ENCODE results near the gene BRI3BP. TPM values are rescaled to one million over a fixed set of nuclear protein-coding genes. Genes with fewer than 3 reads are reported as not detected.
A peak's percentile ranks its signal among the peaks of the same experiment; 100 is the strongest.
"Not testable (repeated sequence)": the region's sequence is repeated elsewhere in the genome, so short reads cannot be mapped to it uniquely, and the experiment has no call there.

BRI3BP gene
- total and polyA plus RNA-seq, 9 donors, result 0.95 to 6.1 (median 2.6) TPM

DNA sequence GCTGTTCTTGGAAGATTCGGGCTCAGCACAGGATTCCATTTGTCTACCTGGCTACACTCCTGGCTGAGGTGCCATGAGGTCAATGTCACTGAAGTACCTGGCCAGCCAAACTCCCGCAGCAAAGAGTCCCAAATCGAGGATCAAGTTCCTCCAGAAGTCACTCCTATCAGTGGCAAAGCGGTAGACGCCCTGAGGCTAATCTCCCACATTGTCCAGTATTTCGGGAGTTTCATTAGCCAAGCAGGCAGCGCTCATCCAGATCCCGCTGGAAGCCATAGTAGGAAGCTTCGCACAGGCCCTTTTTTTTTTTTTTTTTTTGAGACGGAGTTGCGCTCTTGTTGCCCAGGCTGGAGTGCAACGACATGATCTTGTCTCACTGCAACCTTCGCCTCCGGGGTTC lies 62.9 kb downstream of the BRI3BP start:
- WGBS, 3 donors, result 85 to 89% (median 87%) methylated on average over 14 of the region's 14 CpGs
- DNase-seq, result no peak
- TF ChIP-seq EP300 (IDR thresholded peaks at IDR 0.05) (no peak), POLR2A (IDR thresholded peaks at IDR 0.05) (no peak)
- TF ChIP-seq, protein P1, sequence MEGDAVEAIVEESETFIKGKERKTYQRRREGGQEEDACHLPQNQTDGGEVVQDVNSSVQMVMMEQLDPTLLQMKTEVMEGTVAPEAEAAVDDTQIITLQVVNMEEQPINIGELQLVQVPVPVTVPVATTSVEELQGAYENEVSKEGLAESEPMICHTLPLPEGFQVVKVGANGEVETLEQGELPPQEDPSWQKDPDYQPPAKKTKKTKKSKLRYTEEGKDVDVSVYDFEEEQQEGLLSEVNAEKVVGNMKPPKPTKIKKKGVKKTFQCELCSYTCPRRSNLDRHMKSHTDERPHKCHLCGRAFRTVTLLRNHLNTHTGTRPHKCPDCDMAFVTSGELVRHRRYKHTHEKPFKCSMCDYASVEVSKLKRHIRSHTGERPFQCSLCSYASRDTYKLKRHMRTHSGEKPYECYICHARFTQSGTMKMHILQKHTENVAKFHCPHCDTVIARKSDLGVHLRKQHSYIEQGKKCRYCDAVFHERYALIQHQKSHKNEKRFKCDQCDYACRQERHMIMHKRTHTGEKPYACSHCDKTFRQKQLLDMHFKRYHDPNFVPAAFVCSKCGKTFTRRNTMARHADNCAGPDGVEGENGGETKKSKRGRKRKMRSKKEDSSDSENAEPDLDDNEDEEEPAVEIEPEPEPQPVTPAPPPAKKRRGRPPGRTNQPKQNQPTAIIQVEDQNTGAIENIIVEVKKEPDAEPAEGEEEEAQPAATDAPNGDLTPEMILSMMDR (IDR thresholded peaks at IDR 0.05), result no peak

DNA sequence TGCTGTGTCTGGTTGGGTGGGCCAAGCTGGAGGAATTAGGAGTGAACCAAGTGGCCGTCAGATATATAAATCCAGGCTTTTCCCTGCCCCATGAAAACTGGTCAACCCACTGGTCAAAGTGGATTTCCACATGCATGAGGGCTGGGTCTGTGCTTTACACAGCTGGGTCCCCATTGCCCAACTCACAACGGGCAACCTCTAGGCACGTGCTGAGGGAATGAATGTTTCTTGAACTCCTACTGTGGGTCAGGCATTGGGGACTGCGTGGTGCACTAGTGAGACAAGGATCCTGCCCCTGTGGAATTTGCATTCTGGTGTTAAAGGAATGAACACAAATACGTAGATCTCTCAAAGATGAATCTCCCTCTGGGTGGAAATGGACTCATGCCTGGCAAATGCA lies 64.3 kb downstream of the BRI3BP start:
- intact Hi-C loops (cut with DNase I), result no loop called here
- Histone ChIP-seq H3K9me3 (no peaks in the 10 kb centered on the region), H3K27ac (no peak overlapping the region), H3K36me3 (no peaks in the 10 kb centered on the region), H3K4me3 (no peak overlapping the region), H3K27me3 (no peaks in the 10 kb centered on the region), H3K4me1 (ENCODE audit: insufficient read depth) (no peaks in the 10 kb centered on the region)
- TF ChIP-seq EP300 (IDR thresholded peaks at IDR 0.05) (no peak), POLR2A (IDR thresholded peaks at IDR 0.05) (no peak)
- TF ChIP-seq, protein P1 (IDR thresholded peaks at IDR 0.05), result no peak
- DNase-seq, result no peak
- WGBS, 3 donors, result 78 to 85% (median 79%) methylated on average over 5 of the region's 5 CpGs

More for the DNA sequence above, 62.9 kb downstream of the BRI3BP start:
- intact Hi-C loops (cut with DNase I), result no loop called here
- Histone ChIP-seq H3K27ac (no peak overlapping the region), H3K4me3 (no peak overlapping the region), H3K36me3 (no peaks in the 10 kb centered on the region), H3K27me3 (no peaks in the 10 kb centered on the region), H3K4me1 (ENCODE audit: insufficient read depth) (no peaks in the 10 kb centered on the region), H3K9me3 (no peaks in the 10 kb centered on the region)

DNA sequence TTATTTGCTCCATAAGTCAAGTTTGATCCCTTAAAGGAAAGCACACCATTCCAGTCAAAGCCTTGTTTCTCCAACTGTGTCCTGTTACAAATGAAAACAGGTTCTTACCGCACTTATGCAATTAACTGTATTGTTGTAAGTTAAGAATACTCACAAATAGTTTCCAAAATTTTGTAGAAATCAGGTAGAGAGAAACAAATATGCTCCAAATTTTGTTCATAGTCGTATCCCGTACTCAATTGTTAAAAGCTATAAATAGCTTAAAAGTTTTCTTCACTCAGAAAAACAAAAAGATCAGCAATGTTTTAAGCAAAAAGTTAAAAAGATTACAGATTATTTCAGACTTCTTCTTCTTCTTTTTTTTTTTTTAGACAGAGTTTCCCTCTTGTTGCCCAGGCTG lies 67.8 kb downstream of the BRI3BP start:
- 91 to 93% (median 91%) methylated on average over 3 of the region's 3 CpGs for WGBS, 3 donors
- Histone ChIP-seq H3K4me1 (ENCODE audit: insufficient read depth) (peaks cover 2% of the 10 kb centered on the region), H3K27me3 (no peaks in the 10 kb centered on the region), H3K36me3 (no peaks in the 10 kb centered on the region), H3K4me3 (no peak overlapping the region), H3K27ac (no peak overlapping the region), H3K9me3 (no peaks in the 10 kb centered on the region)
- TF ChIP-seq, protein P1 (IDR thresholded peaks at IDR 0.05), result no peak
- no peak for TF ChIP-seq EP300 (IDR thresholded peaks at IDR 0.05)
- no peak for TF ChIP-seq POLR2A (IDR thresholded peaks at IDR 0.05)
- intact Hi-C loops (cut with DNase I), result no loop called here
- no peak for DNase-seq

DNA sequence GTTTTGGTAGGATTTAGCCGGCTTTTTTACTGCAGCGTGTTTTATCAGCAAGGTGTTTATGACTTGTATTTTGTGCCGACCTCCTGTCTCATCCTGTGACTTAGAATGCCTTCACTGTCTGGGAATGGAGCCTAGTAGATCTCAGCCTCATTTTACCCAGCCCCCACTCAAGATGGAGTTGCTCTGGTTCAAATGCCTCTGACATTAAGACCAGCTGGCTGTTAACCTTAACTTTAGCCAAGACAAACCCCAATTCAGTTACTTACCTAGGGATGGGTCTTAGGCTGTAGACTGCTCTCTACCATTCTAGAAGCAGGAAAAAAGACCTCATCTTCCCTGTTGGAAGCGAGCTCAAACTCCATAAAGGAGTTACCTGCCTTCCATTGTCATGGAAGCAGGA lies 70.1 kb downstream of the BRI3BP start:
- H3K9me3 ChIP-seq; H3K4me3 ChIP-seq; intact Hi-C loops (cut with DNase I); H3K27ac ChIP-seq; H3K27me3 ChIP-seq; H3K4me1 ChIP-seq (ENCODE audit: insufficient read depth); H3K36me3 ChIP-seq; DNase-seq: not testable (repeated sequence)
- WGBS, 3 donors, result 69 to 81% (median 72%) methylated on average over 4 of the region's 4 CpGs

DNA sequence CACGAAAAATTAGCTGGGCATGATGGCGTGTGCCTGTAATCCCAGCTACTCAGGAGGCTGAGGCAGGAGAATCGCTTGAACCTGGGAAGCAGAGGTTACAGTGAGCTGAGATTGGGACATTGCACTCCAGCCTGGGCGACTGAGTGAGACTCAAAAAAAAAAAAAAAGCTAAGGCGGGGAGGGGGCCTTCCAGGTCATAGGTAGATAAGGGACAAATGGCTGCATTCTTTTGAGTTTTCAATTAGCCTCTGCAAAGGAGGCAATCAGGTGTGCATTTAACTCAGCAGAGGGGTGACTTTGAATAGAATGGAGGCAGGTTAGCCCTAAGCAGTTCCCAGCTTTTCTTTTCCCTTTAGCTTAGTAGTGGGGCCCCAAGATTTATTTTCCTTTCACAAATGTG lies 71.0 kb downstream of the BRI3BP start:
- WGBS, 3 donors, result 51 to 54% (median 53%) methylated on average over 5 of the region's 5 CpGs
- Histone ChIP-seq H3K4me1 (ENCODE audit: insufficient read depth) (peaks cover 2% of the 10 kb centered on the region), H3K4me3 (peak overlapping the region; percentile 70), H3K27ac (no peak overlapping the region), H3K27me3 (no peaks in the 10 kb centered on the region), H3K9me3 (no peaks in the 10 kb centered on the region), H3K36me3 (no peaks in the 10 kb centered on the region)
- intact Hi-C loops (cut with DNase I), result no loop called here
- no peak for DNase-seq
- TF ChIP-seq EP300 (IDR thresholded peaks at IDR 0.05) (no peak), POLR2A (IDR thresholded peaks at IDR 0.05) (no peak)

Data from ovary (tissue), 9 donors.